Tibial nerve (tissue), 4 donors: ENCODE measurements around the gene DIP2C. TPM values are rescaled to one million over a fixed set of nuclear protein-coding genes. Genes with fewer than 3 reads are reported as not detected.
"Not testable (repeated sequence)": the region's sequence is repeated elsewhere in the genome, so short reads cannot be mapped to it uniquely, and the experiment has no call there.

Experiments
- DNase-seq, 2 donors: peaks; one replicate each; pipeline ENCODE4 v3.0.0-alpha.2; 2019; ENCODE audit warnings: low spot score in 2 of 2
- H3K27ac ChIP-seq, 4 donors: fragments of 200-600 bp; sonication (generic) in 3 of 4; one replicate each; pipeline ENCODE4 v1.5.1; 2017 to 2019; ENCODE audit warnings: mild to moderate bottlenecking in 1 of 4
- H3K27me3 ChIP-seq, 2 donors: fragments of 200-600 bp; sonication (generic) in 1 of 2; one replicate each; pipeline versions ENCODE4 v1.5.1 to v1.6.0; 2017 to 2019
- H3K36me3 ChIP-seq, 3 donors: fragments of 200-600 bp; sonication (generic); one replicate each; pipeline ENCODE4 v1.5.1; 2018 to 2019
- H3K4me1 ChIP-seq, 4 donors: fragments of 200-600 bp; sonication (generic) in 3 of 4; one replicate each; pipeline ENCODE4 v1.5.1; 2017 to 2019
- H3K4me3 ChIP-seq, 4 donors: fragments of 200-600 bp; sonication (generic) in 3 of 4; one replicate each; pipeline ENCODE4 v1.5.1; 2017 to 2019; ENCODE audit warnings: mild to moderate bottlenecking in 1 of 4, moderate library complexity in 1 of 4
- H3K9me3 ChIP-seq, 4 donors: fragments of 200-600 bp; sonication (generic) in 3 of 4; one replicate each; pipeline ENCODE4 v1.5.1; 2017 to 2019
- CTCF ChIP-seq, 5 experiments: fragments of 200-600 bp in 3 of 5; fragments of 450-650 bp in 2 of 5; sonication (generic) in 3 of 5; IDR thresholded peaks; one replicate each; pipeline ENCODE4 v1.5.1; 2016 to 2019; ENCODE audit warnings: antibody characterized with exemption in 5 of 5, mild to moderate bottlenecking in 3 of 5, moderate library complexity in 2 of 5
- EP300 ChIP-seq, 2 donors: sonication (generic); formaldehyde crosslinking; IDR thresholded peaks; one replicate each; pipeline ENCODE4 v1.6.1; 2017; ENCODE audit warnings: antibody characterized with exemption in 2 of 2, mild to moderate bottlenecking in 1 of 2
- POLR2A ChIP-seq, 2 donors: fragments of 450-650 bp; IDR thresholded peaks; one replicate each; pipeline ENCODE4 v1.6.1; 2017; ENCODE audit warnings: antibody characterized with exemption in 2 of 2, mild to moderate bottlenecking in 2 of 2, moderate library complexity in 2 of 2
- WGBS, 2 donors: methylation state at CpG; one replicate each; pipeline ENCODE4 v1.1.5; 2018; 5-methylcytosine and 5-hydroxymethylcytosine counted together
- total RNA-seq, 4 donors: library from RNA; depleted of rRNA; stranded (reverse); fragments of >200 nt; gene quantifications; one replicate each; pipeline ENCODE4 v1.1.0, GENCODE V29; 2016

DIP2C gene
- total RNA-seq, 4 donors from 2014 or later: 31.4 to 46.5 (median 36.0) TPM

DNA sequence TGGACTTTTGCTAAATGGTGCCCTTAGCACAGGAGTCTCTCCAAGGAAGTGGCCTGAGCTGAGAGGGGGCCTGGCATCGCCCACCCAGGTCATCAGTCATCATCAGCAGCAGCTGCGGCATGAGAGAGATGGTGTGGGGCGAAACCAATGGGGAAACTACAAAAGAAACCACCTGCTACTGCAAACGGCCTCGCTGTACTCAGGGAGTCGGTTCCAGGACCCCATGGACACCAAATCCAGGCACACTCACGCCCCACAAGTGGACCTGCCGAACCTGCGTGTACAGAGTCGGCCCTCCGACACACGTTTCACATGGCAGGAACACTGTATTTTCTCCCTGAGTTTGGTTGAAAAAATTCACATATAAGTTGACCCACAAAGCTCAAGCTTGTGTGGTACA lies 37.8 kb downstream of the DIP2C start:
- 93 to 95% methylated on average over 12 of the region's 12 CpGs for WGBS, 2 donors
- peaks cover 0 to 48% (median 23%) of the 10 kb centered on the region in 4 donors for H3K4me1 ChIP-seq
- no peak overlapping the region for H3K27ac ChIP-seq
- TF ChIP-seq CTCF (IDR thresholded peaks at IDR 0.05) (no peak), POLR2A (IDR thresholded peaks at IDR 0.05) (no peak), EP300 (IDR thresholded peaks at IDR 0.05) (no peak)
- no peaks in the 10 kb centered on the region for H3K36me3 ChIP-seq
- no peaks in the 10 kb centered on the region for H3K27me3 ChIP-seq
- H3K4me3 ChIP-seq: no peak overlapping the region
- H3K9me3 ChIP-seq: no peaks in the 10 kb centered on the region
- no peak for DNase-seq

DNA sequence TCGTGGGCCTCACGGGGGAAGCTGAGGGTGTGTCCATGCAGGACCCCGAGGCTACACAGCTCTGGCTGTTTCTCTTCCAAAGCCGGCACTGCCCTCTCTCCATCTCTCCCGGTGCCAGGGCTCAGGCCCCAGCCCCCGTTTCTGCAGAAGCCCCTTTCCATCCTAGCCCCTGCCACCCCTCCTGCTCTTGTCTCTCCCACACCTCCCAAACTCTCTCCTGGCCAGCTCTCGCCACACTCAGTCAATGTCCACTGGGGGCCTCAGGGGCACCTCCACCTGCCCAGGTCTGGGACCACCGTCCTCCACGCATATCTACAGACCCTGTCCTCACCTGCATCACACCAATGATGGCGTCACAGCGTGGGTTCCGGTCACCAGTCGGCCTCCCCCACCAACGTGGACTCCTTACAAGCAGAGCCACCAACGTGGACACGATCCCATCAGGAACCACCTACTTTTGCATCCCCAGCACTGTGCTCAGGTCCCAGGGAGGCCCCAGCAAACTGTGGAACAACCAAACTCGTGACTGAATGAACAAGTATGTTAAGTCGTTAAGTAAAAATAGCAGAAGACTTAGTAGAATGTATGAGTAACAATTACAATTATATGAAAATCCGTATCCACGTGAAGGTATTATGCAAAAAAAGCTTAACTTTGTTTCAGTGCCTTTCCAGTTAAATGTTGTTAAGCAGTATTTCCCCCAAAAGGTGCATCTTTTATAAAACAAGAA lies 38.4 kb downstream of the DIP2C start:
- H3K4me3 ChIP-seq: no peak overlapping the region
- TF ChIP-seq CTCF (IDR thresholded peaks at IDR 0.05) (no peak), POLR2A (IDR thresholded peaks at IDR 0.05) (no peak), EP300 (IDR thresholded peaks at IDR 0.05) (no peak)
- H3K4me1 ChIP-seq: peaks cover 0 to 48% (median 23%) of the 10 kb centered on the region in 4 donors
- H3K27me3 ChIP-seq: no peaks in the 10 kb centered on the region
- 72 to 78% methylated on average over 20 of the region's 20 CpGs for WGBS, 2 donors
- H3K27ac ChIP-seq: peak overlapping the region; percentile 0 to 84 (median 62)
- DNase-seq: no peak
- H3K36me3 ChIP-seq: peaks cover 0 to 5% (median 0%) of the 10 kb centered on the region in 3 donors
- peaks cover 0 to 5% (median 0%) of the 10 kb centered on the region in 4 donors for H3K9me3 ChIP-seq

DNA sequence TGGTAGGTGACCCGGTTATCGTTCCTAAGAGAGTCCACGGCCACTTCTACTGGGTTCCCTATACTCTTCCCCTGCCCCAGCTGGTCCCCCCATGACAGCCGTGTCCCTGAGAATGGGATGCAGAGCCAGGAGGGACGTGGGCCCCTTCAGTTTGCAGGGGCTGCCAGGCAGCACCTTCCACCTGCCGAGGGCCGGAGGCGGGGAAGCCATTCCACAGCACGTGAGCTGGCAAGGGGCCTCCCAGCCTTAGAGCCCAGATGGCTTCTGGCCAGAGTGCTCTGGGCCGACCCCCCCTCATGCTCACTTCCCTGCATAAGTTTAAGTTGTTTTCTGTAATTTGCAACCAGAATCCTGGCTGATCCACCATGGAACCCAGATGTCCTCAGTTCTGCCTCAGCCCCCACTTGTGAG lies 39.0 kb downstream of the DIP2C start:
- Histone ChIP-seq H3K27me3 (no peaks in the 10 kb centered on the region), H3K9me3 (peaks cover 0 to 11% (median 0%) of the 10 kb centered on the region in 4 donors), H3K36me3 (peaks cover 0 to 8% (median 0%) of the 10 kb centered on the region in 3 donors), H3K4me1 (peaks cover 0 to 47% (median 23%) of the 10 kb centered on the region in 4 donors), H3K27ac (peak overlapping the region; percentile 0 to 84 (median 62)), H3K4me3 (peak overlapping the region in 2 of 4 donors; percentile 23 to 27)
- WGBS, 2 donors: 61% methylated on average over 10 of the region's 10 CpGs
- no peak for TF ChIP-seq POLR2A (IDR thresholded peaks at IDR 0.05)
- no peak for TF ChIP-seq EP300 (IDR thresholded peaks at IDR 0.05)
- no peak for TF ChIP-seq CTCF (IDR thresholded peaks at IDR 0.05)
- no peak for DNase-seq

- Histone ChIP-seq H3K9me3 (peaks cover 0 to 16% (median 2%) of the 10 kb centered on the region in 4 donors), H3K4me1 (peaks cover 0 to 42% (median 21%) of the 10 kb centered on the region in 4 donors), H3K4me3 (peak overlapping the region in 2 of 4 donors; percentile 23 to 27), H3K27me3 (no peaks in the 10 kb centered on the region), H3K36me3 (peaks cover 0 to 11% (median 0%) of the 10 kb centered on the region in 3 donors), H3K27ac (peak overlapping the region; percentile 0 to 84 (median 62))
- WGBS, 2 donors: 50 to 59% methylated on average over 20 to 23 of the region's 24 CpGs
- no peak for TF ChIP-seq CTCF (IDR thresholded peaks at IDR 0.05)
- peak; percentile 56 to 70 for TF ChIP-seq EP300 (IDR thresholded peaks at IDR 0.05)
- no peak for TF ChIP-seq POLR2A (IDR thresholded peaks at IDR 0.05)
- no peak for DNase-seq
Measured at GRCh38 chr10:649798-650440, 39.5 kb downstream of the DIP2C start.

DNA sequence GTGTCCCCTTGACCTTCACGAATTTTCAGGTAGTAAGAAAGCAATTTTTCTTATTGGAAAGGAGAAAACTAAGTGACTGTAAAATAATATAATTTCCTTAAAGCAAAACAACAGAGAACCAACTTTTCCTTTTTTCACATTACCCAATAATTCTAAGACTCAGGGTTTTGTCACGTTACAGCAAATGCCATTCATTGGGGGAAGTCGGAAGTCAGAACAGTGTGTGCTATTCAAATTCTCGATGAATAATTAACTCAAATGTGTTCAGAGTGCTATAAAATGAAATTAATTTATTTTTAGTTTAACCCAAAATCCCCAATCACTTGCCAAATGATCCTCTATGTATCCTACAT lies 40.0 kb downstream of the DIP2C start:
- no peak for DNase-seq
- Histone ChIP-seq H3K27ac (peak overlapping the region; percentile 0 to 84 (median 62)), H3K36me3 (peaks cover 0 to 16% (median 0%) of the 10 kb centered on the region in 3 donors), H3K4me1 (peaks cover 0 to 37% (median 16%) of the 10 kb centered on the region in 4 donors), H3K4me3 (no peak overlapping the region), H3K27me3 (no peaks in the 10 kb centered on the region), H3K9me3 (peaks cover 0 to 21% (median 4%) of the 10 kb centered on the region in 4 donors)
- TF ChIP-seq CTCF (IDR thresholded peaks at IDR 0.05) (no peak), EP300 (IDR thresholded peaks at IDR 0.05) (no peak), POLR2A (IDR thresholded peaks at IDR 0.05) (no peak)
- WGBS, 2 donors: 49 to 53% methylated on average over 4 of the region's 4 CpGs

DNA sequence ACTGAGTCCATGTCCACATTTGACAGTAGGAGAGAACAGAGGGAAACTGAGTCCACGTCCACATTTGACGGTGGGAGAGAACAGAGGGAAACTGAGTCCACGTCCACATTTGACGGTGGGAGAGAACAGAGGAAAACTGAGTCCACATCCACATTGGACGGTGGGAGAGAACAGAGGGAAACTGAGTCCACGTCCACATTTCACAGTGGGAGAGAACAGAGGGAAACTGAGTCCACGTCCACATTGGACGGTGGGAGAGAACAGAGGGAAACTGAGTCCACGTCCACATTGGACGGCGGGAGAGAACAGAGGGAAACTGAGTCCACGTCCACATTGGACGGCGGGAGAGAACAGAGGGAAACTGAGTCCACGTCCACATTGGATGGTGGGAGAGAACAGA lies 42.4 kb downstream of the DIP2C start:
- peaks cover 0 to 26% (median 5%) of the 10 kb centered on the region in 4 donors for H3K9me3 ChIP-seq
- not testable (repeated sequence) for H3K27ac ChIP-seq, H3K4me3 ChIP-seq, DNase-seq, H3K27me3 ChIP-seq
- peaks cover 0 to 22% (median 0%) of the 10 kb centered on the region in 3 donors for H3K36me3 ChIP-seq
- WGBS, 2 donors: 91 to 95% methylated on average over 15 of the region's 15 CpGs
- H3K4me1 ChIP-seq: peaks cover 0 to 23% (median 12%) of the 10 kb centered on the region in 4 donors
